ENCODE data around the gene PDE4D. TPM values are rescaled to one million over a fixed set of nuclear protein-coding genes. Genes with fewer than 3 reads are reported as not detected.

PDE4D gene
- 142 and 149 TPM in 2 replicates for total RNA-seq (2013; cell fraction: nucleolus; rRNA removed)
- total RNA-seq (2014; rRNA removed), result 4.0 and 4.9 TPM in 2 replicates
- total RNA-seq (2014; rRNA removed; fragmentation: Illumina TruSeq; extraction: Trizol), result 4.1 and 7.5 TPM in 2 replicates
- total RNA-seq (2021), result 1.4 and 2.1 TPM in 2 replicates
- polyA plus RNA-seq (2011; ENCODE audit: low read depth), result 13.6 TPM
- 2.2 and 3.0 TPM in 2 replicates for polyA plus RNA-seq (2011; rRNA removed)
- 0.69 and 0.94 TPM in 2 replicates for polyA plus RNA-seq (2011; cell fraction: cytosol; rRNA removed)
- polyA plus RNA-seq (2011; cell fraction: nucleus; rRNA removed), result 3.1 and 3.6 TPM in 2 replicates
- 9.0 and 9.2 TPM in 2 replicates for polyA plus RNA-seq (2012)
- 3.4 and 3.7 TPM in 2 replicates for polyA plus RNA-seq (2014; fragmentation: Illumina TruSeq; extraction: Trizol)
- 1 to 10 TPM; 1.3 to 2.7 TPM for polyA plus RNA-seq (2014; fragmentation: Nextera tagmentation; extraction: Ambion mirVana)
- polyA plus RNA-seq (2014; rRNA removed), result 0.62 and 2.1 TPM in 2 replicates
- 1 to 10 TPM in 1 of 2 experiments, under 1 TPM in 1; 0.87 to 1.0 TPM for polyA plus RNA-seq (2016; fragmentation: Nextera tagmentation; extraction: Ambion mirVana)
- polyA minus RNA-seq (2011; rRNA and poly(A)+ RNA removed), result 8.8 and 8.9 TPM in 2 replicates
- 0.94 TPM in 2 replicates for polyA minus RNA-seq (2011; cell fraction: cytosol; rRNA and poly(A)+ RNA removed)
- polyA minus RNA-seq (2011; cell fraction: nucleus; rRNA and poly(A)+ RNA removed), result 12.1 and 21.4 TPM in 2 replicates
- percentile 71 among the genes with signal in this experiment for Bru-seq, nascent RNA
- BruChase-seq, experiment 1, labeled RNA remaining after a 6-hour chase, result percentile 64 among the genes with signal in this experiment
- percentile 77 among the genes with signal in this experiment for BruChase-seq, experiment 2, labeled RNA remaining after a 2-hour chase
- long read RNA-seq, experiment 1, result 0 reads
- long read RNA-seq, experiment 2, partial matches to known transcripts, result 0 of 11 reads
- long read RNA-seq, experiment 2, other reads (novel, unspliced or antisense), result 10 of 11 reads

DNA sequence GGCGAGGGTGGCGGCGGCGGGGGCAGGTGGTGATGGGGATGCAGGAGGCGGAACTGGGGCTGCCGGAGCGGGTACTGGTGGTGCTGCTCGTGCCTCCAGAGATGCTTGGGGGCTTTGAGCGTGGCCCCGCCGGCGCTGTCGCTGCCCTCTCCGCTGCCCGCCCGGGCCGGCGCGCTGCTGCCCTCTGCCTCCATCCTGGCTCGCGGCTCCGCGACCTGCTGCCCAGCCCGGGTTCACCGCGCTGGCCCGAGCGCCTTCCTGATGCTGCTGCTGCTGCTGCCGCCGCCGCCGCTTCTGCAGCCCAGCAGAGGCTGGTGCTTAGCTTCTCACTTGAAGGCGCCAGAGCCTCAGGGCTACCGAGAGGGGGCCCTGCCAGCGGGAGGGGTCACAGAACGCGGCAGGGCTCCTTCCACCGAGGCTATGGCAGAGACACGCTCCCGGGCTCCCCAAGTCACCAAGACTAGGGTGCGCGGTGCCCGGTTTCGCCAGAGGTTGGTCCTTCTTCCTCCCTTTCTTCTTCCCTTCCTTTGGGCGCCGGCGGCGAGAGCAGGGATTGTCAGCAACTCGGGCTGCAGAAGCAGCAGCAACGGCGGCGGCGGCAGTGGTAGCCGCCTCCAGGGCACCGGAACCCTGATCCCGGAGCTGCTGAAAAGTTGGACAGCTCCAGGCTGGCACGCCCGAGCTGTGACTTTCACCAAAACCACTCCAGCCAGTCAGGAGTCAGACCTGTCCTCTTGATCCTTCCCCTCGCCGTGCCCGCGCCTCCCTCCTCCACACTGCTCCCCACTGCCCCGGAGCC lies at the start of gene PDE4D:
TSS of gene PDE4D (minus strand) at position 298 of the 799 bp plus-strand sequence.
- no peaks in the 10 kb centered on the region; the same call in 2 of the 3 replicates for H3K9me3 ChIP-seq (replicated peaks; ENCODE audit: control insufficient read depth, insufficient read depth, low read length)
- H3K4me2 ChIP-seq (ENCODE audit: control insufficient read depth, insufficient read depth), result no peak within 1 kb of the TSS
- FAIRE-seq (no peak), ATAC-seq (peak; percentile 48), DNase-seq (ENCODE audit: low read depth, low spot score) (no peak)
- H3K9ac ChIP-seq (ENCODE audit: control insufficient read depth, insufficient read depth, low read length), result no peak within 1 kb of the TSS
- in situ Hi-C loops (cut with MboI), result no loop called here
- H3K27me3 ChIP-seq (replicated peaks in 1 of 2; ENCODE audit: control insufficient read depth in 2 of 2, insufficient read depth in 2 of 2, low read length in 1 of 2), result peaks cover 0 to 8% of the 10 kb centered on the region in 2 experiments; a peak in 2 of 4 replicates
- 32% methylated on average over 40 of the region's 63 CpGs for WGBS (ENCODE audit: insufficient coverage, insufficient replicate concordance, low lambda C conversion rate, missing lambda C conversion rate)
- H4K20me1 ChIP-seq (ENCODE audit: control insufficient read depth, insufficient read depth), result no peaks in the 10 kb centered on the region
- H3K27ac ChIP-seq (ENCODE audit: control insufficient read depth, insufficient read depth), result no peak within 1 kb of the TSS
- CTCF ChIA-PET, result no interaction called here
- RAD21 ChIA-PET (ENCODE audit: unreplicated experiment), result no interaction called here
- SMC1A ChIA-PET (ENCODE audit: uncharacterized antibody, unreplicated experiment), result no interaction called here
- H3K4me3 ChIP-seq, result no peak within 1 kb of the TSS
- no peak for TF ChIP-seq RAD51 (IDR thresholded peaks at IDR 0.05)
- no peak for TF ChIP-seq CREB1 (IDR thresholded peaks at IDR 0.05; ENCODE audit: low read depth)
- no peak for TF ChIP-seq FOXM1 (IDR thresholded peaks at IDR 0.05; ENCODE audit: low read depth, low read length)
- TF ChIP-seq RELA (IDR thresholded peaks at IDR 0.05; ENCODE audit: borderline replicate concordance, partially characterized antibody), result no peak
- no peak for TF ChIP-seq HDGF (IDR thresholded peaks at IDR 0.05)
- no peak for TF ChIP-seq MEF2B (IDR thresholded peaks at IDR 0.05; ENCODE audit: partially characterized antibody, poor library complexity, severe bottlenecking)
- peak; percentile 78 for TF ChIP-seq REST (IDR thresholded peaks at IDR 0.05; ENCODE audit: low read depth, low read length)
- no peak for TF ChIP-seq MYB (IDR thresholded peaks at IDR 0.05; ENCODE audit: borderline replicate concordance, low read depth, low read length)
- no peak for TF ChIP-seq TCF7 (IDR thresholded peaks at IDR 0.05; ENCODE audit: borderline replicate concordance)
- BruUV-seq (replicated peaks), result no TSS peak
- no peaks in the 10 kb centered on the region for H3K79me2 ChIP-seq (ENCODE audit: control insufficient read depth, insufficient read depth, low read length)
- intact Hi-C loops (cut with micrococcal nuclease; ENCODE audit: unreplicated experiment), result no loop called here
- H2AFZ ChIP-seq (ENCODE audit: control insufficient read depth, low read depth, low read length), result no peak within 1 kb of the TSS
- H3K4me1 ChIP-seq (ENCODE audit: control insufficient read depth, insufficient read depth, low read length), result no peaks in the 10 kb centered on the region
- H3K36me3 ChIP-seq (ENCODE audit: control insufficient read depth in 2 of 2, insufficient read depth in 2 of 2, low read length in 1 of 2), result no peaks in the 10 kb centered on the region
- POLR2A ChIA-PET, result no interaction called here

Data from GM12878 (cell line).